Activated CD8-positive, alpha-beta memory T cell treated with anti-CD3 and anti-CD28 coated beads for 24 hours (primary cell): ENCODE data around the gene PBRM1.
"Not testable (repeated sequence)": the region's sequence is repeated elsewhere in the genome, so short reads cannot be mapped to it uniquely, and the experiment has no call there.

Source experiments
- DNase-seq: peaks from one replicate; pipeline ENCODE4 v3.0.0-alpha.2; 2020

PBRM1 gene

DNA sequence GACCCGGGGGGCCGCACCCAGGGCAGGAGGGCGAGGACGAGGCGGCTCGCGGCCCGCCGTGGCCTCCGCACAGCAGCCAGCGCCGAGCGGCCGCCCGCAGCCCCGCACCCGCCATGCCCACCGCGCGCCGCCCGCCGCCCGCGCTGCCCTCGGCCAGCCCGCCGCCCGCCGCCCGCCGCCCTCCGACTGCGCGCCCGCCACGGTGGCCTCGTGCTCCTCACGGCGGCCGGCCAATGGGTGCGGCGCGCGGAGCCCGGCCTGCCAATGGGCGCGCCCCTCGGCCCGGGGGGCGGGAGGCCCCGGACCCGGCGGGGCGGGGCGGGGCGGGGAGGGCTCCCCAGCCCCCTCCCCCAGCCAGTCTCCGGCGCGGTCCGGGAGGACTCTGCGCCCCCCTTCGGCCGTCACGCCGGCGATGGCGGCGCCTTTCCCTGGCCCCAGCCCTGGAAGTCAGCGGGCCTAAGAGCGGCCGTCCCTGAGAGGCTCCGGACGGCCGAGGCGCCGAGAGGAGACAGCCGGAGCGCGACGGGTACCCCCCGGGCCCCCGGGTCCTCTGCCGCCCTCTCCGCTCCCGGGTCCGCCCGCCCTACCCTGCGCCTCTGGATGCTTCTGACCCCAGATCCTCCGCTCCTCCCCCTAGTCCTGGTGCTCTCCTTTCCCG lies 152.0 kb downstream of the PBRM1 start, which contains the start of gene NT5DC2:
Gene NT5DC2 (minus strand): TSS at position 235 of the 658 bp plus-strand sequence. CDS start 120 bp downstream, at position 115.
- peak; percentile 86 for DNase-seq

DNA sequence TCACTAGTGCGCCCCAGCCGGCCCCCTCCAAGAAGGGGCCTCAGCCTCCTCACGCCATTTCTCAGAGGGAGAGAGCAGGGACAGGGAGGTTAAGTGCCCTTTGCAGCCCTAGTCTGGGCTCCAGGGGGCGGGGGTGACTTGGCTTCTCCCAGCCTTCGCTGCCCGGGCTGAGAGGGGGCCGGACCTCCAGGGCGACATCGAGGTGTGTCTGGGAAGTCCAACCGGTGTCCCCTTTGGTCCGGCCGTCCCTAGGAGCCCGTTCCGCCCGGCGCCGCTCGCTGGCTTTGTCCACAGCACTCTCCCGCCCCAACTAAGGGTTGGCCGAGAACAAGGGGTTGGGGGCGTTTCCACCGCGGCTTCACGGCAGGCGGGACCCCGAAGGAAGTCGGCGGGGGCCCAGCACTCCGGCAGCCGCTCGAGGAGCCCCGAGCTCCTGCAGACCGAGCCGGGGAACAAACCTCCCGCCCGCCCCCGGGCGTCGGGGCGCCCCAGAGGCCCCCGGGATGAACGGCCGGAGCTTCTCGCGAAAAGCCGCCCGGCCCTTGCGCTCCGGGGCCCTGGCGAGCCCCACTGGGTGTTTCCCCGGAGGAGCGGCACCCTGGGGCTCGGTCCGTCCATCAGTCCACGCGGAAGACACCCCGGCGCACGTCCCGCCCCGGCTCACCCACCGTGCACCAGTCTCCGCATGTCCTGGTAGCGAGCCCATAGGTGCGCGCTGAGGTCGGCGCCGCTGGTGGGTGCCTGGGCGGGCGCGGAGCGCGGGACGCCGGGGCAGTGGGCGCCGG lies 152.7 kb downstream of the PBRM1 start:
- DNase-seq: peak; percentile 80

DNA sequence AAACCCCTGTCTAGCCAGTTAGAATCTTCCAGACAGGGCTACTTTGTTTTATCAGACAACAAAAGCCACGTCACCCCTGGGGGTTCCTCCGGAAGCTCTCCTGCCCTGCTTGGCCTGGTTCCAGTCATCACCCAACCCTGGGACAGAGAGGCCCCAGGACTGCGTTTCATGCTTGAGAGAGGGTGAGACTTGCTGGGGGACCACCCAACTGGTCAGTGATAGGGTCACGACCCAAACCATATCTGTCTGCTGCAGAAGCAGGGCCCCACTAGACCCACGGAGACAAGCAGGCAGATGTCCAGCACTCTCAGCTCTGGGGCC lies 153.2 kb downstream of the PBRM1 start:
- peak; percentile 69 for DNase-seq

DNA sequence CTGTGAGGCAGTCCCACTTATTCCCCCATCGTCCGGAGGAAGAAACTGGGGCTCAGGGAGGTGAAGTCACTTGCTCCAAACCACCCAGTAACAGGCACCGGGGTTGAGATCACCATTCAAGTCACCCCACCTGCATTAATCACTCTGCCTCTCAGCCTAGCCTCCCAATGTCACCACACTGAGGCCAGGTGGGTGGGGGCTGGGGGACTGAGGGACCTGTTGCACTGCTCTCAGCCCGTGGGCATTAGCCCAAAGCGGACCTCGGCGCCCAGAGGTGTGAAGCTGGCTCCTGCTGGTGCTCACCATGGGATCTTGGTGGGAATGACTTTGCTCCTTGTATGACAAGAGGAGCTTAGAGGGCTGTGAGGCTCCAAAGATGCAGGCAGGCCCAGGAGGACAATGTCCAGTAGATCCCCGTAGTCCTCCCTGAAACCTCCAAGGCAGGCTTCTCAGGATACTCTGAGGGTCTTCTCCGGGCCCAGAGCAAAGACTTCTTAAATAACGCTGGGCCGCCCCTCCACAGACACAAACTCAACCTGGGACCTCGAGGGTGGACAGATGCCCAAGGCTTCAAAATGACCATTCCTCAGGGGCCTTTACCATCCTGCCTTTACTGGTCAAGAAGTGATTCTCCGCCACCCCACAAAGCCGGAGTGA lies 153.7 kb downstream of the PBRM1 start:
- no peak for DNase-seq

DNA sequence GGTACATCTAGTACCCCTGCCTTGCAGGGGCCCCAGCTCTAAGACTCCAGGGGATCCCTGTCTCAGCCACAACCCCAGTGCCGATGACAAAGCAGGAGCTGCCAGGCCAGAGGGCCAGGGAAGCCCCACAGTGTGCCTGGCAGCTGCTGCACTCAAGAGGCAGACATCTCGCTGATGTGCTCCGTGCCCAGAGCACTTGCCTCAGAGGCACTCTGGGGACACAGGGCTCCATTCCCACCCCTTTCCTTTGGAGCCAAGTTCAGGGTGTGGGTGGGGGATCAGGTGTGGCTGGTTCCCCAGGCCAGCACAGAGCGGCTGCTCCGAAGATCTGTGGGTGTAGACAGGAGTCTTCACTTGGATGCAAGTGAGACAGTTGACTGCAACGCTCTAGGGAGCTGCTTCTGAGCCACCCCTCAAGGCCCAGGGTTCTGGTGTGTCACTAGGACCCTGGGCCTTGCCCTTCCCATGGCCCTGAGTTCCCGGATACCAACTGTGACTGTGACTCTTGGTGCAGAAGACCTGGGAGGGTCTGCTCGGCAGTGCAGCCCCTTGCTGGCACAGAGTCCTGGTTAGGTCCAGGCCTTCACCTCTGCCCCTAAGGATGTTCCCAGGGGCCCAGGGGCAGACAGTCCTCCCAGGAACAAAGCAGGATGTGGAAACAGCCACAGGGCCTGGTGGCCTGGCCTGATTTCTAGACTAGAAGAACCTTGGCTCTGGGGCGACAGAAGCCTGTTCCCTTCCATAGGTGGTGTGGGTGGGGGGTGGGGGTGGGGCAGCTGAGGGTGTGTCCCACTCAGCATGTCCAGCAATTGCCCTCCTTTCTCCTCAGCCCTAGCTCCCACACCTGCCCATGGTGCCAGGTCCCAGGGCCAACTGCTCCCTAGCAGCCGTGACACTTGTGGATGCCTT lies 154.5 kb downstream of the PBRM1 start:
- DNase-seq: no peak

DNA sequence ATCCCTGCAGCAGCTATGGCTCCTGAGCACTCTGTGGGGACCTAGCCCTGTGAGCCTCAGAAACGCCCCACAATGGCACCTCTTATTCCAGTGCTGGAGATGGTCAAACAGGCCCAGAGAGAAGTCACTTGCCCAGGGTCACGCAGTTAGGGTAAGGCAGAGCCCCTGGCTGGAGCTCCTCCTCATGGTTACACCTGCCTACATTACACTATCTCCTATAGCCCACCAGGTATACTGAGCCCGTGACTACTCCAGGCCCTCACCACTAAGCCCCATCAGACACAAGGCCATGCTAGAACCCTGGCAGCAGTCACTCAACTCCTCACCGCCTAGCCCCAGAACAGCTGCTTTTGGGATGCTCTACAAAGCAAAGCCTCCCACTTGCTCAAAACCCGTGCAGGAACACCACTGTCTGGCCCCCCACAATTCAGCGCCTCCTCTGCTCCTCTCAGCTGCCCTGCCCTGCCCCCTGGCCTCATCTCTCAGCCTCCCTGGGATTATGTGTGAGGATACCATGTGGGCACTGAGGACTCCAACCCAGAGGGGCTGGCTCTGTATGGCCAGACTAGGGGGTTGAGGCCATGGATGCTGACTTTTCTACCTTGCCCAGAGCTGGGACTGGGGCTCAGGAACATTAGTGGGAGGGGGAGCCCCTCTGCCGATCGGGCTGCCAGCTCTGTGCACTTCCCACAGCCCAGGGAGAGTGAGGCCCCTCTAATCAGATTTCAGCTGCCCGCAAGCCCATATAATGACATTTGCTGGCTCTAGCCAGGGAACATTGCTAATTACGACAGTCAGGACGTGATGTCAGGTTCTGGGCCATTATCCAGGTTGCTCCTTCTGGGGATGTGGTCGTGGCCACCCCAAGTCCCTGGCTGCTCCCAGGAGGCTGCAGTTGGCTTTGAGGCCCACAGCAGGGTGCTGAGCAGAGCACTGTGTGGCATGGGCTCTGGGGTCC lies 156.1 kb downstream of the PBRM1 start:
- DNase-seq: no peak

DNA sequence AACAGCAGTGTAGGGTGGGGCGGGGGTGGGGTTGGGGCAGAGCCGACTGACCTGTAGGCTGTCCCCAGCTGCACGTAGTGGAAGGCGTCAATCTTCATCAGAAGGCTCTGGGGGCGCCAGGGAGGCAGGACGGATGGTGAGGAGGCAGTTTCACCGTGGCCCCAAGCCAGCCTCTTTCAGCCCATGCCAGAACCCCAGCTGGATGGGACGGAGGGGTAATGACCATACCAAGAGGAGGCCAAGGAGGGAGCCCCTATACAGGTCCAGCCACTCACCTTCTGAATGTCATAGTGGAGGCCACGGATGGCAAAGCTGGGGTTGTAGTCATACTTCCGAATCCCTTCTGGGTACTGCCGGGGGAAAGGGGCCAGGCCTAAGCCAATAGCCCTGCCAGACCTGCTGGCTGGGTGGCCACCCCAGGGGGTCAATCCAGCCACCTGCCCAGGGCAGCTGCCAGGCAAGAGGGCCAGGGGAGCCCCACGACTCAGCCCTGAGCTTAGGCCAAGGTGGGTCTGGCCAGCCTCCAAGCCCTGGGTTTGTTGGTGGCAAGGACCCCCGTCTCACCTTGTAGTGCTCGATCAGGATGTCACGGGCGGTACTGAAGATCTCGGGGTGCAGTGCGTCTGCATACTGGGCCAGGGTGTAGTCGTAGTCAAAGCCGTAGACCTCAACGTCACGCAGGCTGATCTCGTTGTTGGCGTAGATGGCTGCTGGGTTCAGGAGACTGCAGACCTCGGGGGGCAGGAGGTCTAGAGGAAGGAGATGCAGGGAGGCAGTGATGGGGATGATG lies 156.9 kb downstream of the PBRM1 start:
- DNase-seq: no peak

DNA sequence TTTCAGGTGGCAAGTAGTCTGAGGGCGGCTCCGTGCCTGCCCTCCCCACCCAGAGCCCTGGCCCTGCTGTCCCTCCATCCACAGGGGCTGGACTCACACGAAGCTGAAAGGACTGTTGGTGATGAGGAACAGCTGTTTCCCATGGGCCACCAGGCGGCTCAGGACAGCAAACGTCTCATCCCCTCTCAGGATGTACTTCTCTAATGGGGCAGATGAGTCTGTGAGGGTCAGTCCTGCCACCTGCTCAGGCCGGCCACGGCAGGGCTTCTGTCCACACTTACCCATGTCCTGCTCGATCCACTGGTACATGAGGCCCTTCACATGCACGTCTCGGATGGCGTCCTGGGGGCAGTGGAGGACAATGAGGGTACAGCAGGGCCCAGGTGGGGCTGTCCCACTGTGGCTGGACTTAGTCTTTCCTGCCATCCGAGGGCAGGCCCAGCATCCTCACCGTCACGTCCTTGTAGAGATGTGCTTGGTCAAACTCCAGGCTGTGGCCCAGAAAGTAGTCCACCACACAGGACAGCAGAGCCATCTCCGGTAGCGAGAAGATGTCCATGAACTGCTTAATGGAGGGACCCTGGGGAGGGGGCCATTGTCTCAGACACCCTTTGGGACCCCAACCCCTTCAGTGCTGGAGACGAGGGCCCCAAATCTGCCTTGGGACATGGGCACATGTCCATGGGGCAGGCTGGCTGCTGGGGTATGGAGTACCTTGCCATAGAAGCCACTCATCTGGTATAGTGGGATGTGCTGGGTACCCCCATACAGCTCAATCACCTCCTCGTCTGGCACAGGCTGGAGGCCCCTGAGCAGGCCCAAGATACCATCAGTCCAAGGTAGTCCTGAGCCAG lies 157.8 kb downstream of the PBRM1 start:
- DNase-seq: no peak

DNA sequence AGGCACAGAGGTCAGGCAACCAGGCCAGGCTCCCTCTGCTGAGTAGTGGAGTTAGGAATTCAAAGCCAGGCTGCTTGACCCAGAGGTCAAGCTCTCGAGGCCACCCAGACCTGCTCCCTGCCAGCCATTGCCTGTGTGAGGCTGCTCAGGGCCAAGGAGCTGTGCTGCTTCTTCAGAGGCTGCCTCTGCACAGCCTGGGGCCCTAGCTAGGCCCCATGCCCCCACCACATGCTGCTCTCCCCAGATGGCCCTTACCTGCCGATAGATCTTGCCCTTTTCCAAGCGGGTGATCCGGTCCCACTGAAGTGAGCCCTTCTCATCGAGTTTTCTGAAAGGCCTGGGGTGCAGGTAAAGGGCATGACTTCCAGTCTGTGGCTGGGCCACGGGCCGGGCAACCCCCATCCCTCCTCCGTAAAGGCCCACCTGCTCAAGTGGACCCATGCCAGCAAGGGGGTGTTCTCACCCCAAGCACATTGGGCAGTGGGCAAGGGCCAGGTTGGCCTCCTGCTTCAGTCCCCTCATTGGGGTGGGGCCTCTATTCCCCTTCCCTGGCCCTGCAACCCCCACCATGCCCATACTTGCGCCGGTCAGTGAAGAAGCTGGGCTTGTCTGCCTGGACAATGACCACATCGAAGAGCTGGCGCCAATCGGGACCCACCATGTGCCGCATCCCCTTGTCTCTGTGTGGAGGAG lies 158.5 kb downstream of the PBRM1 start:
- DNase-seq: no peak

DNA sequence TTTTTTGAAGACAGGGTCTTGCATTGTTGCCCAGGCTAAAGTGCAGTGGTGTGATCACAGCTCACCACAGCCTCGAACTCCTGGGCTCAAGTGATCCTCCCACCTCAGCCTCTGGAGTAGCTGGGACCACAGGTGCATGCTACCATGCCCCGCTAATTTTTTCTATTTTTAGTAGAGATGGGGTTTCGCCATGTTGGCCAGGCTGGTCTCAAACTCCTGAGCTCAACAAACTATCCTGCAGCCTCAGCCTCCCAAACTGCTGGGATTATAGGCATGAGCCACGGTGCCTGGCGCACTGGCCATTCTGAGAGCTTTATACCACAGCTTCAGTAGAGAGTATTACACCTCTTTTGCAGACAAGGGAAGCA lies 159.1 kb downstream of the PBRM1 start:
- DNase-seq: not testable (repeated sequence)

DNA sequence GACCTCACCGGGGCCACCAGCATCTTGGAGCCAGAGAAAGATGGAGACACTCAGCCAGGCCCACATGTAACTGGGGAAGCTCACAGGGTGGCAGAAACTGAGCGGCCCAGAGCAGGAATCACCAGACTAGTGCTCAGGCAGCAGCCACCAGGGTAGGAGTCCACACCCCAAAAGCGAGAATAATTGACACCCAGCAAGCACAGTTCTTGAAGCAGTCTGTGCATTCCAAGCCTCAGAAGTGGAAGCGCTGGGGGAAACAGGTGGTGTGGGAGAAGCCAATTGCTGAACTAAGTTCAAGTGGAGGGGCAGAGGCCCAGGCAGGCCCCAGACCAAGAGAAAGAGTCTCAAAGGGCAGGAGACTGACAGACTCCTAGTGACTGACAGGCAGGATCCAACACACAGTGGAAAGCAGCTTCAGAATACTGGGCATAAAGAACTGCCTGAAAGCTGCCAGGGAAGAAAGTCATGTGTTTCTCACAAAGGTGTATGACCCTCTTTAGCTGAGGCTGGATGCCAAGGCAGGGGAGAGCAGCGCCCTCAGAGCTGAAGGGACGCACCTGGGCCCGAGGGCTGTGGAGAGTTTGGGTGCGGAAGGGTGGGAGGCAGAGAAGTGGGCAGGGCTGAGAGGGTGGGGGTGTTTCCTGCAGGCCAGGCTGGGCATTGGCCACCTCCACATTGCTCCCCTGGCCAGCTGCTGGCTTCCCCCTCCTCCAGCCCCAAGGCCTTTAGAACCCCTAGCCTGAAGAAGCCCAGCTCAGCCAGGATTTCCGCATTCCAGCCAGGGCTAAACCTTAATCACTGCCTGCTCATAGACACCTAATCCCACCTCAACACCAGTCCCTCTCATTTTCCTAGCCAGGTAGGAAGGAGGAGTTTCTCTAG lies 159.8 kb downstream of the PBRM1 start:
- DNase-seq: no peak

DNA sequence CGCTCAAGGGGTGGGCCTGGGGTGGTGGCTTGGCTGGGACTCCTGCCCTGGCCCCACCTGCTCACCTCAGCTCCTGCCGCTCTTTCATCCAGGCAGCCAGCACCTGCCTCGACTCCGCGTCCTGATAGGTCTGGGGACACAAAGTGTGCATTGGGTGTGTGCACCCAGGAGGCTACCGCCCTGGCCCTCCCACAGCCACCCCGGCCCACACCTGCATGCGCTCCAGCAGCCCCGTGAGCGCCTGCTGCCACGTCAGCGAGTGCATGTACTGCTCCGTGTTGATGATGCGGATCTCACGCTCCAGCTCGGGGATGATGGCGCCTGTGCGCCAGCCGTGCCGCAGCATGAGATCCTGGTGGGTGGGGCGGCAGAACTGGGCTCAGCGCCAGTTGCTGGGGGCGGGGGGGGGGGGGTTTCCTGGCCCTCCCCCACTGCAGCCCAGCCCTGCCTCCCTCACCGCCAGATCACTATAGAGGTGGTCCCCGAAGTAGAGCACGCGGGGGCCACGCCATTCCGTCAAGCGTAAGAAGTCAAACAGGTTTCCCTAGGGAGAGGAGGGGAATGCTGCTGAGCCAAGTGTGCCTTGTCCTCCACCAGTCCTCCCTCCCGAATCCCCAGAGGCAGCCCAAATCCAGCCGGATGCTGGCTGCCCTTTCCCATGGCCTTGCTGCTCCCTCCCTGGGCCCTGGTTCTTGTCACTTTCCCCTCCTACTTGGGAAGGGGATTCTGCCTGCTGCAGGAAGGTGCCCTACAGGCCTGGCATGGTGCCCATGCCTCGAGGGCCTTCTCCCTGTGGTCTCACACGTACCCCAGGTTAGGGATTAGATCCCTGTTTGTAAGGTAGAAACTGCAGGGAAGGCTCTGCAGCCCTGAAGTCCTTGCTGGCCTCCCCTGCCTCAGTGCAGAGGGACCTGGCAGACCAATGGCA lies 160.7 kb downstream of the PBRM1 start:
- no peak for DNase-seq

DNA sequence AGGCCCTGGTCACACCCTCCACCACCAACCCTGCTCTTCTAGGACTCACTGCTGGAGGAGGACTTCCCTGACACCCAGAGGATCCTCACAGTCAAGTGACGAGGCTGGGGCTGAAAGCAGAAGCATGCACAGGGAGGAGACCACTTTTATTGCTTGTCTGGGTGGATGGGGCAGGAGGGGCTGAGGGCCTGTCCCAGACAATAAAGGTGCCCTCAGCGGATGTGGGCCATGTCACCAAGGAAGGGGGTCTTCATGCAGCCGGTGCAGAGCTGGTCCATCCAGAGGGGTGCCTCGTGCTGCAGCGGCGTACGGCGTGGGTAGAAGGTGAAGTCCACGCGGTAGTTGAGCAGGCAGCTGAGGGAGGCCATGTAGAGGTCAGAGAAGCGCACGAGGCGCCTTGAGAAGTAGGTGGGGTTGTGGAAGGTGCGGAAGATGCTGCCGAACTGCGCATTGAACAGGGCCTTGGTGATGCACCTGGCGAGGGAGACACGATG lies 161.4 kb downstream of the PBRM1 start:
- no peak for DNase-seq

DNA sequence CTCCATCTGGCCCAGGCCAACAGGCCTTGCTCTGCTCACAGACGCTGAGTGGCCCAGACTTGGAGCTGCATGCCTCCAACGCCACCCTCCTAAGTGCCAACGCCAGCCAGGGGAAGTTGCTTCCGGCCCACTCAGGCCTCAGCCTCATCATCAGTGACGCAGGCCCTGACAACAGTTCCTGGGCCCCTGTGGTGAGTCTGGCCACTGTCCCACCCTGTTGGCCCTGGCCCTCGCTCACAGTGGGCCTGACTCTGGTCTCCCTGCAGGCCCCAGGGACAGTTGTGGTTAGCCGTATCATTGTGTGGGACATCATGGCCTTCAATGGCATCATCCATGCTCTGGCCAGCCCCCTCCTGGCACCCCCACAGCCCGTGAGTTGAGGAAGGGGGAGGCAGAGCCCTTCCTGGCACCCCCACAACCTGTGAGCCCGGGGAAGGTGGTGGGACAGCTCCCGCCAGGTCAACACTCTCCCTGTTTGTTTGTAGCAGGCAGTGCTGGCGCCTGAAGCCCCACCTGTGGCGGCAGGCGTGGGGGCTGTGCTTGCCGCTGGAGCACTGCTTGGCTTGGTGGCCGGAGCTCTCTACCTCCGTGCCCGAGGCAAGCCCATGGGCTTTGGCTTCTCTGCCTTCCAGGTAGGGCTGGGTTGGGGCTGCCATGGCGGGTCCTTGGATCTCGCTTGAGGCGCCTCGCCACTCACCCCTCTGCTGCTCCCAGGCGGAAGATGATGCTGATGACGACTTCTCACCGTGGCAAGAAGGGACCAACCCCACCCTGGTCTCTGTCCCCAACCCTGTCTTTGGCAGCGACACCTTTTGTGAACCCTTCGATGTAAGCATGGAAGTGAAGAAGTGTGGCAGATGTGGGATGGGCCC lies 162.1 kb downstream of the PBRM1 start:
- no peak for DNase-seq

DNA sequence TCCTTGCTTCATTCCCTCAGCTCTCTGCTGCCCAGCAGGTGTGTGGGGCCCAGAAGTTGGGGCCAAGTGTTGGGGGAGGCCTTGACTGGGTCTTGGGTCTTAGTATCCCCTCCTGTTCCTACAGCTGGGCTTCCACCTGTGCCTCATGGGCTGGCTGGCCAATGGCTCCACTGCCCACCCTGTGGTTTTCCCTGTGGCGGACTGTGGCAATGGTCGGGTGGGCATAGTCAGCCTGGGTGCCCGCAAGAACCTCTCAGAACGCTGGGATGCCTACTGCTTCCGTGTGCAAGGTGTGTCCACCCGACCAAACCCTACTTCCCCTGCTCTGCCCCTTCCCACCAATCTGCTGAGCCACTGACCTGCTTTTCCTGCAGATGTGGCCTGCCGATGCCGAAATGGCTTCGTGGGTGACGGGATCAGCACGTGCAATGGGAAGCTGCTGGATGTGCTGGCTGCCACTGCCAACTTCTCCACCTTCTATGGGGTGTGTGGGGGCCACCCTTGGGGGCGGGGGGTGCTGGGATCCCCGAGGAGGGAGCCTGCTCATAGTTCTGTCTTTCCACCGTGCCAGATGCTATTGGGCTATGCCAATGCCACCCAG lies 163.0 kb downstream of the PBRM1 start:
- DNase-seq: no peak
